ENCODE data around the gene SLC7A6.
"Not testable (repeated sequence)": the region's sequence is repeated elsewhere in the genome, so short reads cannot be mapped to it uniquely, and the experiment has no call there.

The SLC7A6 gene

GRCh38 chr16:68287276-68288251, 23.2 kb downstream of the SLC7A6 start:
- Histone ChIP-seq H3K4me3 (ENCODE audit: low read depth in 1 of 2, low read length in 2 of 2) (no peak overlapping the region), H3K27me3 (ENCODE audit: low read depth, low read length) (no peaks in the 10 kb centered on the region), H3K9me3 (ENCODE audit: control insufficient read depth in 1 of 2, low read length in 2 of 2) (no peaks in the 10 kb centered on the region), H3K36me3 (ENCODE audit: control insufficient read depth in 1 of 2, insufficient read depth in 2 of 2, low read length in 2 of 2) (peaks cover 25 to 32% of the 10 kb centered on the region in 2 donors), H3K27ac (ENCODE audit: low read length) (no peak overlapping the region), H3K4me1 (ENCODE audit: control insufficient read depth in 1 of 2, insufficient read depth in 2 of 2, low read length in 2 of 2) (peaks cover 8 to 24% of the 10 kb centered on the region in 2 donors)

GRCh38 chr16:68288252-68288650, 23.9 kb downstream of the SLC7A6 start:
- Histone ChIP-seq H3K4me3 (ENCODE audit: low read depth in 1 of 2, low read length in 2 of 2) (no peak overlapping the region), H3K4me1 (ENCODE audit: control insufficient read depth in 1 of 2, insufficient read depth in 2 of 2, low read length in 2 of 2) (peaks cover 8 to 24% of the 10 kb centered on the region in 2 donors), H3K27me3 (ENCODE audit: low read depth, low read length) (no peaks in the 10 kb centered on the region), H3K9me3 (ENCODE audit: control insufficient read depth in 1 of 2, low read length in 2 of 2) (no peaks in the 10 kb centered on the region), H3K36me3 (ENCODE audit: control insufficient read depth in 1 of 2, insufficient read depth in 2 of 2, low read length in 2 of 2) (peaks cover 25 to 37% of the 10 kb centered on the region in 2 donors), H3K27ac (ENCODE audit: low read length) (no peak overlapping the region)

- H3K9me3 ChIP-seq (ENCODE audit: control insufficient read depth in 1 of 2, low read length in 2 of 2); H3K4me3 ChIP-seq (ENCODE audit: low read depth in 1 of 2, low read length in 2 of 2); H3K27ac ChIP-seq (ENCODE audit: low read length); H3K27me3 ChIP-seq (ENCODE audit: low read depth, low read length): not testable (repeated sequence)
- peaks cover 8 to 24% of the 10 kb centered on the region in 2 donors for H3K4me1 ChIP-seq (ENCODE audit: control insufficient read depth in 1 of 2, insufficient read depth in 2 of 2, low read length in 2 of 2)
- peaks cover 25 to 37% of the 10 kb centered on the region in 2 donors for H3K36me3 ChIP-seq (ENCODE audit: control insufficient read depth in 1 of 2, insufficient read depth in 2 of 2, low read length in 2 of 2)
Measured at GRCh38 chr16:68288796-68289195, 24.5 kb downstream of the SLC7A6 start.

GRCh38 chr16:68289202-68289601, 24.9 kb downstream of the SLC7A6 start:
- Histone ChIP-seq H3K36me3 (ENCODE audit: control insufficient read depth in 1 of 2, insufficient read depth in 2 of 2, low read length in 2 of 2) (peaks cover 25 to 38% of the 10 kb centered on the region in 2 donors), H3K27me3 (ENCODE audit: low read depth, low read length) (no peaks in the 10 kb centered on the region), H3K9me3 (ENCODE audit: control insufficient read depth in 1 of 2, low read length in 2 of 2) (no peaks in the 10 kb centered on the region), H3K4me3 (ENCODE audit: low read depth in 1 of 2, low read length in 2 of 2) (no peak overlapping the region), H3K27ac (ENCODE audit: low read length) (no peak overlapping the region), H3K4me1 (ENCODE audit: control insufficient read depth in 1 of 2, insufficient read depth in 2 of 2, low read length in 2 of 2) (peaks cover 8 to 22% of the 10 kb centered on the region in 2 donors)

DNA sequence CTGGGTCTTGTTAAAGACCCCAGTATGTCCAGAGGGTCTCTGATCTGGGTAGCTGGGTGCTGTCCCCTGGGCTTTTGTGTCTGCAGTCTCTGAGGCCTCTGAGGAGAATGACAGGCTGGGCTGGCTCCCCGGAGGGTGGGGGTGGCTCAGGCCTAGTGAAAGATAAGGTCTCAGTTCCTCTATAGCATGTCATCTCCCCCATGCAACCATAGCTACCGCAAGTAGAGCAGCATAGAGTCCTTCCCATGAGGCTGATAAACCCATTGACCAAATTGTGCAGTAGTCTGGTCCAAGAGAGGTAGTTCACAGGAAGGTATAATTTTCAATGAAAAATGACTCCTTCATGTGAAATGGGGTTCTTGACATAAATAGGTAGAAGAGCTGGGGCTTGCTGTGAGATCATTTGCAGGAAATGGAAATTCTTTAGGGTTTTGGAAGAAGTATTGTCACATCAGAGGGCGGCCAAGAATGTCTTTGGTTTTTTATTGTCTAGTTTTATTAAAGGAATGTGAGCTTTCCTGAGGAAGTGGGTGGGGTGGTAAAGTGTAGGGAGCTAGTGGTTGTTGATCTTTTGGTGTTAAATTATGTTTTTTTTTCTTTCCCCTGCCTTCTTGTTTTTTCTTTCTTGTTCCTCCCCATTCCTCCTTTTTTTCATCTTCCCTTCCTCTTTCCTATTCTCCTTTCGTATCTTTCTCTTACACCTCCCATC, 25.4 kb downstream of the SLC7A6 start:
- Histone ChIP-seq H3K27me3 (ENCODE audit: low read depth, low read length) (no peaks in the 10 kb centered on the region), H3K4me1 (ENCODE audit: control insufficient read depth in 1 of 2, insufficient read depth in 2 of 2, low read length in 2 of 2) (peaks cover 8 to 17% of the 10 kb centered on the region in 2 donors), H3K27ac (ENCODE audit: low read length) (peak overlapping the region; percentile 25), H3K9me3 (ENCODE audit: control insufficient read depth in 1 of 2, low read length in 2 of 2) (no peaks in the 10 kb centered on the region), H3K36me3 (ENCODE audit: control insufficient read depth in 1 of 2, insufficient read depth in 2 of 2, low read length in 2 of 2) (peaks cover 25 to 44% of the 10 kb centered on the region in 2 donors), H3K4me3 (ENCODE audit: low read depth in 1 of 2, low read length in 2 of 2) (no peak overlapping the region)

DNA sequence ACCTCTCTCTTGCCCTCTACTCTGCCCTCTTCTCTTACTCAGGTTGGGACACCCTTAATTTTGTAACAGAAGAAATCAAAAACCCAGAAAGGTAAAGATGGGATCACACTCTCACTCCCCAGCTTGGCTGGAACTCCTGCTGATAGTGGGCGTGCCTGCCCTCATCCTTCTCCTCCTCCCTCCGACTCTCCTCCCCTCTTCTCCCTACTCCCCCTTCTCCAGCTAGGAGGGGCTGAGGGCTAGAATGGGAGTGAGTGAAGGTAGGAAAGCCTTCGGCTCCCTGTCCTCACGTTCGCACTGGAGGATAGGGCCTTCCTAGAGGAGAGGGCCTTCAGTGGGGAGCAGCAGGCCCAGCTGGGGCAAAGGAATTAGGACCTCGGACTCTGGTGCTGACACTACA, 26.1 kb downstream of the SLC7A6 start:
- Histone ChIP-seq H3K27me3 (ENCODE audit: low read depth, low read length) (no peaks in the 10 kb centered on the region), H3K27ac (ENCODE audit: low read length) (peak overlapping the region; percentile 25), H3K36me3 (ENCODE audit: control insufficient read depth in 1 of 2, insufficient read depth in 2 of 2, low read length in 2 of 2) (peaks cover 26 to 48% of the 10 kb centered on the region in 2 donors), H3K9me3 (ENCODE audit: control insufficient read depth in 1 of 2, low read length in 2 of 2) (no peaks in the 10 kb centered on the region), H3K4me1 (ENCODE audit: control insufficient read depth in 1 of 2, insufficient read depth in 2 of 2, low read length in 2 of 2) (peaks cover 8 to 12% of the 10 kb centered on the region in 2 donors), H3K4me3 (ENCODE audit: low read depth in 1 of 2, low read length in 2 of 2) (no peak overlapping the region)

DNA sequence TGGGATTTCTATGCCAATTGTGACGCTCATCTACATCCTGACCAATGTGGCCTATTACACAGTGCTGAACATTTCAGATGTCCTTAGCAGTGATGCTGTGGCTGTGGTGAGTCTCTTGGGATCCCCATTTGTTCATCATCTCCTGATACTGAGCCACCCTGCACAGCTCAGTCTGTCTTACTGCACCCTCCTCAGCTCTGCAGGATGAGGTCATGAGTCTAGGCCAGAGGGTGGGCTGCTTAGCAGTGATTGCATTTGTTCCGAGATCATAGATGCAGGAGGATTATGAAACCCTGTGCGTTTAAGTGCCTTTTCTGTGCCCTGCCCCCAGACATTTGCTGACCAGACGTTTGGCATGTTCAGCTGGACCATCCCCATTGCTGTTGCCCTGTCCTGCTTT, 26.9 kb downstream of the SLC7A6 start:
- Histone ChIP-seq H3K4me3 (ENCODE audit: low read depth in 1 of 2, low read length in 2 of 2) (no peak overlapping the region), H3K27me3 (ENCODE audit: low read depth, low read length) (no peaks in the 10 kb centered on the region), H3K4me1 (ENCODE audit: control insufficient read depth in 1 of 2, insufficient read depth in 2 of 2, low read length in 2 of 2) (peaks cover 8% of the 10 kb centered on the region in 2 donors), H3K27ac (ENCODE audit: low read length) (no peak overlapping the region), H3K9me3 (ENCODE audit: control insufficient read depth in 1 of 2, low read length in 2 of 2) (no peaks in the 10 kb centered on the region), H3K36me3 (ENCODE audit: control insufficient read depth in 1 of 2, insufficient read depth in 2 of 2, low read length in 2 of 2) (peaks cover 32 to 51% of the 10 kb centered on the region in 2 donors)

- Histone ChIP-seq H3K9me3 (ENCODE audit: control insufficient read depth in 1 of 2, low read length in 2 of 2) (no peaks in the 10 kb centered on the region), H3K36me3 (ENCODE audit: control insufficient read depth in 1 of 2, insufficient read depth in 2 of 2, low read length in 2 of 2) (peaks cover 28 to 56% of the 10 kb centered on the region in 2 donors), H3K4me3 (ENCODE audit: low read depth in 1 of 2, low read length in 2 of 2) (no peak overlapping the region), H3K4me1 (ENCODE audit: control insufficient read depth in 1 of 2, insufficient read depth in 2 of 2, low read length in 2 of 2) (peaks cover 4 to 8% of the 10 kb centered on the region in 2 donors), H3K27me3 (ENCODE audit: low read depth, low read length) (no peaks in the 10 kb centered on the region), H3K27ac (ENCODE audit: low read length) (no peak overlapping the region)
Measured at GRCh38 chr16:68292425-68292824, 28.1 kb downstream of the SLC7A6 start.

- Histone ChIP-seq H3K36me3 (ENCODE audit: control insufficient read depth in 1 of 2, insufficient read depth in 2 of 2, low read length in 2 of 2) (peaks cover 42 to 49% of the 10 kb centered on the region in 2 donors), H3K4me3 (ENCODE audit: low read depth in 1 of 2, low read length in 2 of 2) (no peak overlapping the region), H3K27me3 (ENCODE audit: low read depth, low read length) (no peaks in the 10 kb centered on the region), H3K27ac (ENCODE audit: low read length) (no peak overlapping the region), H3K4me1 (ENCODE audit: control insufficient read depth in 1 of 2, insufficient read depth in 2 of 2, low read length in 2 of 2) (peaks cover 11 to 21% of the 10 kb centered on the region in 2 donors), H3K9me3 (ENCODE audit: control insufficient read depth in 1 of 2, low read length in 2 of 2) (no peaks in the 10 kb centered on the region)
Measured at GRCh38 chr16:68296291-68296690, 32.0 kb downstream of the SLC7A6 start.

DNA sequence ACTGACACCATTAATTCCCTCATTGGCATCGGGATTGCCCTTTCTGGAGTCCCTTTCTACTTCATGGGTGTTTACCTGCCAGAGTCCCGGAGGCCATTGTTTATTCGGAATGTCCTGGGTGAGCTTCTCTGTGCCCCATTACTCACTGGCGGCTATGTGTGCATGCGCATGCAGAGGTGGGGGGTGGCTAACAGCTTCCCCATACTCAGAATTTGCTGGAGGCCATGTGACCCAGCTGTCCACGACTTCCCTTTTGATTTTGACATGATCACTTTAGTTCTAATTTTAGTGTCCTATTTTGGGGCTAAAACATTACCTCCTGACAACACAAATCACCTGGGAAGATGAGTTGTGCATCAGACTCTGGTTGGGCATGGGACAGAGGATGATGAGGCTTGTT, 32.4 kb downstream of the SLC7A6 start:
- H3K36me3 ChIP-seq (ENCODE audit: control insufficient read depth in 1 of 2, insufficient read depth in 2 of 2, low read length in 2 of 2) = peaks cover 44 to 49% of the 10 kb centered on the region in 2 donors

DNA sequence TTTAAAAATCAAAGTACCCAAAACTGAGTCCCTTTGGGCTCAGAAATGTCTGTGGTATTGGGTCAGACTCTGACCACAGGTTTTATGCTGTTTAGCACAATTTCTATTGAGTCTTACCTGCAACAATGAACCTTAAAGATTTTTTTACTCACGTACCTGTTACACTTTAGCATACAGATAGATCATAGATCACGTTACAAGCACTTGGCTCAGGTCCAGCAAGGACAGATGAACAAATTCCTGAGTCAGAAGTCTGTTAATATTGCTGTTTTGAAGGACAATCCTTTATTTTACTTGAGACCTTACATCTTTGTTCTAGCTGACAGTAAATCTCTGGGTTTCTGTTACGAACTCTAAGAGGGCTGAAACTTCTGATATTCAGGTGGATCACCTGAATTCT, 33.6 kb downstream of the SLC7A6 start:
- peaks cover 51 to 54% of the 10 kb centered on the region in 2 donors for H3K36me3 ChIP-seq (ENCODE audit: control insufficient read depth in 1 of 2, insufficient read depth in 2 of 2, low read length in 2 of 2)
- H3K4me3 ChIP-seq (ENCODE audit: low read depth in 1 of 2, low read length in 2 of 2) = no peak overlapping the region
- H3K27ac ChIP-seq (ENCODE audit: low read length) = no peak overlapping the region
- no peaks in the 10 kb centered on the region for H3K27me3 ChIP-seq (ENCODE audit: low read depth, low read length)
- peaks cover 11 to 21% of the 10 kb centered on the region in 2 donors for H3K4me1 ChIP-seq (ENCODE audit: control insufficient read depth in 1 of 2, insufficient read depth in 2 of 2, low read length in 2 of 2)
- H3K9me3 ChIP-seq (ENCODE audit: control insufficient read depth in 1 of 2, low read length in 2 of 2) = no peaks in the 10 kb centered on the region

More for the DNA sequence above, 32.4 kb downstream of the SLC7A6 start:
- H3K4me3 ChIP-seq (ENCODE audit: low read depth in 1 of 2, low read length in 2 of 2) = no peak overlapping the region
- no peak overlapping the region for H3K27ac ChIP-seq (ENCODE audit: low read length)
- peaks cover 11 to 21% of the 10 kb centered on the region in 2 donors for H3K4me1 ChIP-seq (ENCODE audit: control insufficient read depth in 1 of 2, insufficient read depth in 2 of 2, low read length in 2 of 2)
- no peaks in the 10 kb centered on the region for H3K27me3 ChIP-seq (ENCODE audit: low read depth, low read length)
- H3K9me3 ChIP-seq (ENCODE audit: control insufficient read depth in 1 of 2, low read length in 2 of 2) = no peaks in the 10 kb centered on the region

All from muscle layer of duodenum (tissue), 2 donors.